ENCODE data around the gene DNMBP. TPM values are rescaled to one million over a fixed set of nuclear protein-coding genes. Genes with fewer than 3 reads are reported as not detected.

The DNMBP gene
- total RNA-seq, 3 donors from 2014 or later, result 37.1 to 60.0 (median 48.3) TPM

GRCh38 chr10:100045592-100045991 lies 35.8 kb upstream of the DNMBP start:
- ATAC-seq (no peak), DNase-seq (no peak)
- intact Hi-C loops (cut with DNase I, micrococcal nuclease), result loop anchor here (5.0 kb wide), 1 partner anchor 198 kb away; no protein-coding TSS in a partner anchor
- H3K4me1 ChIP-seq (ENCODE audit: low read depth), result peaks cover 2% of the 10 kb centered on the region
- H3K36me3 ChIP-seq (ENCODE audit: low read depth), result no peaks in the 10 kb centered on the region
- TF ChIP-seq CTCF (IDR thresholded peaks at IDR 0.05), result no peak
- no peaks in the 10 kb centered on the region for H3K9me3 ChIP-seq
- H3K4me3 ChIP-seq, result no peak overlapping the region

- DNase-seq (no peak), ATAC-seq (peak; percentile 61)
- H3K4me1 ChIP-seq (ENCODE audit: low read depth), result peaks cover 2% of the 10 kb centered on the region
- H3K9me3 ChIP-seq, result no peaks in the 10 kb centered on the region
- intact Hi-C loops (cut with DNase I, micrococcal nuclease), result no loop called here
- no peak overlapping the region for H3K4me3 ChIP-seq
- no peaks in the 10 kb centered on the region for H3K36me3 ChIP-seq (ENCODE audit: low read depth)
- no peak for TF ChIP-seq CTCF (IDR thresholded peaks at IDR 0.05)
Observed at GRCh38 chr10:100043796-100044195, 34.0 kb upstream of the DNMBP start.

GRCh38 chr10:100043344-100043743 lies 33.6 kb upstream of the DNMBP start:
- no peak for DNase-seq
- Histone ChIP-seq H3K4me3 (no peak overlapping the region), H3K4me1 (ENCODE audit: low read depth) (peaks cover 2% of the 10 kb centered on the region), H3K36me3 (ENCODE audit: low read depth) (no peaks in the 10 kb centered on the region), H3K9me3 (no peaks in the 10 kb centered on the region)
- intact Hi-C loops (cut with DNase I, micrococcal nuclease), result no loop called here
- TF ChIP-seq CTCF (IDR thresholded peaks at IDR 0.05), result no peak
- ATAC-seq, result peak; percentile 73

GRCh38 chr10:100041306-100042002 lies 31.7 kb upstream of the DNMBP start:
- no peak for TF ChIP-seq CTCF (IDR thresholded peaks at IDR 0.05)
- no peaks in the 10 kb centered on the region for H3K36me3 ChIP-seq (ENCODE audit: low read depth)
- peaks cover 5% of the 10 kb centered on the region for H3K4me1 ChIP-seq (ENCODE audit: low read depth)
- no peaks in the 10 kb centered on the region for H3K9me3 ChIP-seq
- intact Hi-C loops (cut with DNase I, micrococcal nuclease), result no loop called here
- no peak for DNase-seq
- H3K4me3 ChIP-seq, result no peak overlapping the region
- ATAC-seq, result no peak

GRCh38 chr10:100038561-100039071 lies 28.9 kb upstream of the DNMBP start:
- no peaks in the 10 kb centered on the region for H3K9me3 ChIP-seq
- TF ChIP-seq CTCF (IDR thresholded peaks at IDR 0.05), result no peak
- H3K4me3 ChIP-seq, result no peak overlapping the region
- ATAC-seq (peak; percentile 86), DNase-seq (peak in 2 of 3 donors; percentile 38 to 44)
- H3K4me1 ChIP-seq (ENCODE audit: low read depth), result peaks cover 5% of the 10 kb centered on the region
- intact Hi-C loops (cut with DNase I, micrococcal nuclease), result no loop called here
- no peaks in the 10 kb centered on the region for H3K36me3 ChIP-seq (ENCODE audit: low read depth)
